HG02884 (cell line): Measurements from ENCODE around the gene TFCP2L1.

Experiments used
- ATAC-seq: cut with Tn5 transposase; IDR thresholded peaks from one replicate; pipeline ENCODE4 v1.9.1; 2021; ENCODE audit warnings: mild to moderate bottlenecking, moderate library complexity; ENCODE audit not compliant: unreplicated experiment

Gene TFCP2L1

DNA sequence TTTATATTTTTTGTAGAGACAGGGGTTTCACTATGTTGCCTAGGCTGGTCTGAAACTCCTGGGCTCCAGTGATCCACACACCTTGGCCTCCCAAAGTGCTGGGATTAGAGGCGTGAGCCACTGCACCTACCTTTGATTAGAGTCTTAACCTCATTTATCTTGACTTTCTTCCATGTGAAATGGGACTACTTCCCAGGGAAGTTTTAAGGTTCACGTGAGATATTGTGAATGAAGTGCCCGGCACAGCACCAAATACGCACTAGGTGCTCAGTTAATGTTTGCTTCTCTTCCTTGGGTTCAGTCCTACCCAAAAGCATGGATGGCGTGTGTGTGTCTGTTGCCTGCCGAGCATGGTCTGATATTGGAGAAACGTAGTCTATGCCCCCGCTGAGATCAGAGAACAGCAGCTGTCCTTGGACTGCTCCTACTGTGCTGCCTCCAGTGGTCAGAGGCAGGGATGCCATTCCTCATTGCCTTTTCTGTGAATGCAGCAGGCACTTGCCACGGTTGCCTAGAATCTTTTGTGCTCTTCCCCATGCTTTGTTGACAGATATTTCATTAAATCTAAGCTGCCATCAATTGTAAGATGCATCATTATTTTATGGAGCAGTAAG, 12.3 kb upstream of the TFCP2L1 start:
- no peak for ATAC-seq

GRCh38 chr2:121295911-121296650, 11.1 kb upstream of the TFCP2L1 start:
- ATAC-seq = no peak

GRCh38 chr2:121294881-121295840, 10.2 kb upstream of the TFCP2L1 start:
- no peak for ATAC-seq

DNA sequence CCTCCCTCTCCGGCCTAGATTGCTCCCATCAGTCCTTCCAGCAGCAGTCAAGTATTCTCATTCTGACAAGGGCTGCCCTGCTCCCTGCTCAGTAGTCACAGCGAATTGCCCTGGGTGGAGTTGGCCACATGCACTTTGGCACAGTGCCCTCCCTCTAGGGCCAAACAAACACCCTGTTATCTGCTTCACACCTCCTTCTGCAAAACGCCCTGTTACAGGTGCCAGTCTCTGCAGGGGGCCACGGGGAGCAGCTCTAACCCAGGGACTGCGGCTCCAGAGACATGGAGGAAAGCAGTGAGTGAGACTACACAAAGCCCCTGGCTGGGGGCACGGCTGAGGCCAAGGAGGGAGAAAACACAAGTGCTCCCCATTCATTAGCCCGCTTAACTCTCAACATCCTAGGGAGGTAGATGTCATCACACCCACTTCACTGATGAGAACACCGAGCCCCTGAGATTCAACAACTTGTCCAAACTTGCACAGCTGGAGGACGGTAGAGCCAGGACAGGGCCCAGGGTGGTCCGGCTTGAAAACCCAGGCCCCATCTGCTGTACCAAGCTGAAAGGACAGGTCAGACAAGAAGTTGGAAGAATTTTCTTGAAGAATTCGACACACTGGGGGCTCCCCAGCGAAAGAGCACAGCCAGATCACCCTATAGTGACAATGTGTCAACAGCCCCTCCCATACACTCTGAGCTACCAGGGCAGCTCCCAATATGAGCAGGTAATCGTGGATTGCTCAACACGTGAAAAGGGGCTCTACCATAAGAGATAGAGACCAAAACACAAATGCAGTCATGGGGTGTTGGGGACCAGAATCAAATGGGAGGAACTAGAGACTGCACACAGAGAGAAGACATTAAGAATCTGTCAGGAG, 8.7 kb upstream of the TFCP2L1 start:
- ATAC-seq = no peak

DNA sequence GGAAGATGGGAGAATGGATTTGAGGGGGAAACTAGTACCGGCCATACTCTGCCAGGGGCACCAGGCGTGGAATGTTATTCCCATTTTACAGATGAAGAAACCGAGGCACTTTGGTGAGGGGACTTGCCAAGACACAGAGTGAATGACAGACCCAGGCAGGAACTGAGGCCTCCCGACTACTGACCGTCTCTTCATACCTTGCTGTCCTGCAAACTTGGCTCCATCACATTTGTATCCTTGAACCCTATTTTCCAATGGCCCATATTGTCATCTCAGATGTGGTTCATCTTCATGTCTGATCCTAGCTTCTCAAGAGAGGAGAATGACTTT, 6.2 kb upstream of the TFCP2L1 start:
- ATAC-seq = no peak

- ATAC-seq = no peak
Observed at GRCh38 chr2:121289271-121289670, 4.3 kb upstream of the TFCP2L1 start.

- no peak for ATAC-seq
Observed at GRCh38 chr2:121288454-121289231, 3.6 kb upstream of the TFCP2L1 start.

DNA sequence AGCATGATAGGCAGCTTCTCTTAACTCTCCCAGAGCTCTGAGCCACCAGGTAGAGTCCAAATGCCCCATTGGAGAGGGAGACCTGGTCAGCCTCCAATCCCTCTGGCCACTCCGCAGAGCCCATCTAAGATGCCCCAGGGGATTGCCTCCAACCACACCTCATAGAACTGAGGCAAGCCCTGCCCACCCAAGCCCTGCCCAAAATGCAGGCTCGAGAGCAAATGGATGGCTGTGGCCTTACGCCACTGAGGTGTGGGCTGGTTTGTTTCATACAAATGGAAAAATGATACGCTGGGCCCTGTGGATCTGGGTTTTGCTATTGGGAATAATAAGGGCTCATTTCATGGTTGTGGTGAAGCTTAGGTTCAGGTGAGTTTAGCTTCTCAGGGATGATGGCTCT, 3.0 kb upstream of the TFCP2L1 start:
- no peak for ATAC-seq

DNA sequence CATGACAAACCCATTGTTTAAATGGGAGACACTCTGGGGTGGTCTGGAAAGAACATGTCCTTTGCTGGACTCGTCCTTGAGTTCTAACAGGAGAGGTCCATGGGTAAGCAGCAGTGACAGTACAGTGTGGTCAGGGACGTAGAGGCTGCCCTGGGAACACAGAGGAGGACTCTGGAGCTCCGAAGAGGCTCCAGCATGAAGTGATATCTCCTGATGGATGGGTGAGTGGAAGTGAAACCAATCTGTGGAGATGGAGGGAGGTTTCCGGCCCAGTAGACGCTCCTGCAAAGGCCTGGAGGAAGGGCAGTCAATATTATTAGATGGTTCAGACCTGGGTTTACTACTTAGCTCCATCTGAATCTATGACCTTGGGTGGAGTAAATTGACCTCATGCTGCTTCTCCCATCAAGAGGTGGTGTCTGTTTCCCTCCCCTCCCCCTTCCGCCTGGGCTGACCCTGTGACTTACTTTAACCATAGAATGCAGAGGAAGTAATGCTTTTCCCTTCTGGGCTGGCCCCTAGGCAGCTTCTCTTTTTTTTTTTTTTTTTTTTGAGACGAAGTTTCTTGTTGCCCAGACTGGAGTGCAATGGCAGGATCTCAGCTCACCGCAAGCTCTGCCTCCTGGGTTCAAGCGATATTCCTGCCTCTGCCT, 2.3 kb upstream of the TFCP2L1 start:
- no peak for ATAC-seq

DNA sequence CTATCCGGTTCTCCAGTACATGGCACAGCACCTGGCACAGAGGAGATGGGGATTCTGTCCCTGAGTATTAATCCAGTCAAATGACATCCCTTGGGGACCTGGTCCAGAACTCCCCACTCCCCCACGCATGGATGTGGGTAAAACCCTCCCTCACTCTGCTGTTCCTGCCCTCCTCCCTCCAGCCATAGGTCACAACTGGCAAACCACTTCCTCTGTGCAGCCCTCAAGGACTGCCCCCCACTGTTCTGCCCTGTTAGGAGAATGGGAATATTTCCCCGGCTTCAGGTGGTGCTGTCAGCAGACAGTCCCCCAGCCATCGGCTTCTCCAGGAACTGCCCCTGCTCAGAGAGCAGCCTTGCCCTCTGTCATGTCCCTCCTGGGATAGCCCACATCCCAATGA, 1.5 kb upstream of the TFCP2L1 start:
- no peak for ATAC-seq

DNA sequence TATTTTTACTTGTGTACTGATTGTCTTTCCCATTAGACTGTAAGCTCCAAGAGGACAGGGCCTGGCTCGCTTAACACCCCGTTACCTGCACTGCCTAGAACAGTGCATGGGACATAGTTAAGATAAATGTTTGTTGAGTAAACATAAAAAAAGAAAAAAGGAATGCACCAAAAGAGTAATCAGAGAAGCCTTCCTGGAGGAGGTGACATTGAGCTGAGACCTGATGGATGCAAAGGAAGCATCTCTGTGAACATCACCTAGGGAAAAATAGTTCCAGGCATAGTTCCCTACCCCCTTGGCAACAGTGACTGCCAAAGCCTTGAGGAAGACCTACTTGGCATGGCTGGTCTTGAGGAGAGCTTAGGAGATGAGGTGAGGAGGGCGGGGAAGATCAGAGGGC, 924 bp upstream of the TFCP2L1 start:
- ATAC-seq = no peak

- ATAC-seq = no peak
Observed at GRCh38 chr2:121283670-121284462, 1.1 kb downstream of the TFCP2L1 start.

- no peak for ATAC-seq
Observed at GRCh38 chr2:121282800-121283385, 2.1 kb downstream of the TFCP2L1 start.

DNA sequence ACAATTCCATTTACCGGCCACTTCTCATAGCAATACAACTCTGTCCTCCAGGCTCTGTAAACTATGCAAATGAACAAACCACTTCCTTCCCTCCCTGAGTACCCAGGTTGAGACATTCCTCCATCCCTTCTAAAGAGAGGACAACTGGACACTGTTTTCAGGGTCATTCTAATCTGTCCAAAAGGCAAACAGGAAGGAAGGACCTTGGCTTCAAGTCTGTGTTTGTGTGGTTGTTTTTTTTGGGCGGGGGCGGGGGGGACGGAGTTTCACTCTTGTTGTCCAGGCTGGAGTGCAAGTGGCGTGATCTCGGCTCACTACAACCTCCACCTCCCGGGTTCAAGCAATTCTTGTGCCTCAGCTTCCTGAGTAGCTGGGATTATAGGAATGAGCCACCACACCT, 3.3 kb downstream of the TFCP2L1 start:
- no peak for ATAC-seq

- ATAC-seq = no peak
Observed at GRCh38 chr2:121281107-121281506, 3.9 kb downstream of the TFCP2L1 start.

GRCh38 chr2:121279476-121280220, 5.4 kb downstream of the TFCP2L1 start:
- no peak for ATAC-seq

DNA sequence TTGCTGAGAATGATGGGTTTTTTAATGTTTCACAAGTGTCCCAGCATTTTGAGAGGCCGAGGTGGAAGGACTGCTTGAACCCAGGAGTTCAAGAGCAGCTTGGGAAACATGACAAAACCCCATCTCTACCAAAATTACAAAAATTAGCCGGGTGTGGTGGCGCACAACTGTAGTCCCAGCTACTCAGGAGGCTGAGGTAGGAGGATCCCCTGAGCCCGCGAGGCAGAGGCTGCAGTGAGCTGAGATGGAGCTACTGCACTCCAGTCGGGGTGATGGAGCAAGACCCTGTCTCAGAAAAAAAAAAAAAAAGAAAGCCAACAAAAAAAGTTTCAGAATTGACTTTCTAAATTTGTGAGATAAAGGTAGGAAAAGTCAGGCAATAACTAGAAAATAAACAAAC, 8.7 kb downstream of the TFCP2L1 start:
- no peak for ATAC-seq

- ATAC-seq = no peak
Observed at GRCh38 chr2:121273116-121273515, 11.9 kb downstream of the TFCP2L1 start.
